HG03196 (cell line): Measurements from ENCODE around the gene CUX1.

Source experiments
- ATAC-seq: cut with Tn5 transposase; IDR thresholded peaks from one replicate; pipeline ENCODE4 v1.9.1; 2021; ENCODE audit not compliant: unreplicated experiment

The CUX1 gene

DNA sequence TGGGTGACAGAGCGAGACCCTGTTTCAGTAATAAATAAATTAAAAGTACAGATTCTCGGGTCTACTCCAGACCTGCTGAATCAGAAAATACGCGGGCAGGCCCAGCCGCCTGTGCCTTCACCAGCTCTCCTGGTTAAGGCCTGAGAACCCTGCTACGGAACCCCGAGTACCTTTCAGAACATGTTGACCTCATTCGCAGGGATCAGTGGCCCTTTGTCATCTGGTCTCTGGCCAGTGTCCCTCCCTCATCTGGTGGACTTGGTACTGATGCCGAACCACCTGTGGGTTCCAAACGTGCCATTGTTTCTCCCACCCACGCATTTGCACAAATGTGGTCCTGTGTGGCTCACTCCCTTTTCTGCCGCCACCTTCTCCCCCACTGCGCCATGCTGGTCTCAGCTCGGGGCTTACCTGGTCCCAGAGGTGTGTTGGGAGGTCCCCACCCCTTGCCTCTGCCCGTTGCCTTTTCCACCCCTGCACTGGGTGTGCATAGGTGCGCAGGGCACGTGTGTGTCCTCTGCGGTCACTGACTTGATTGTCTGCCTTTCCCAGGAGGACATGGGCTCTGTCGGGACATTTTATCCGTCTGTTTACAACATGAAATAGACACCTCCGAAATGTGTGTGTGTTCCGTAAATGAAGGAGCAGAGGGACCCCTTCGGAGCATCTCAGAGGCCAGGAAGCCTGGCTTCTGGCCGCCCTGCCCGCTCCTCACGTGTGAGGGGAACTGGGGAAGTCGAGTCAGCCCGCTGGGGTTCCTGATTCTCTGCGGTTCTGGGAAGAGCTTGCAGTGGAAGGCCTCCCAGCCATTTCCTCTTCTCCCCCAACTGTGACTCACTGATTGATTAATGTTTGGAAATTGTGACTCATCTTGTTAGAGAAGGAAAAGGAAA, 135.2 kb downstream of the CUX1 start:
- ATAC-seq, result no peak

DNA sequence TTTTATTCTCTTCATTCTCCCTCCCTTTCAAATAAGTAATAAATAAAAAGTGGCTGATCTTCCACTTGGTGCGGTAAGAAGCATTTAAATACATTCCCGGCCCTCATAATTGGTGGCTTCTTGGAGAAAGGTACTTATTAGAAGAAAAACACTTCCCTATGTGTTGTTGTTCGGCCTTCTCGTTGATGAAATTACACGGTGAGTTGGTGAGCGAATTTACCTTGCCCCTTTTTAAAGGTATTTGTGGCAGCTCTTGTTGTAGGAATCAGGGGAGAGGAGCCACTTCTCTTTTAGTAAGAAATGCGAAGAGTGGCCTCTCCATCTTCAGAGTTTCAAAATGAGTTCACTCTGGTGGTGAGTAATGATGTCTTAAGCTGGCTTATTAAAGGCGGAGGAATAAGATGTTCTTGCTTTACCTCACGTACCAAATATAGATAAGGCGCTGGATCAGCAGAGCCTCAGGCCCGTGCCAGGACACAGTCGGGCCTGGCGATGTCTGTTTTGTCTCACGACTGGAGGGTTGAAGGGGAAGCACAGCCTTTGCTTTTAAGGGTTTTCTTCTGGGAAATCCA, 135.9 kb downstream of the CUX1 start:
- ATAC-seq, result no peak

GRCh38 chr7:101954499-101954898, 137.1 kb downstream of the CUX1 start:
- no peak for ATAC-seq

GRCh38 chr7:101956130-101956529, 138.7 kb downstream of the CUX1 start:
- ATAC-seq, result no peak

DNA sequence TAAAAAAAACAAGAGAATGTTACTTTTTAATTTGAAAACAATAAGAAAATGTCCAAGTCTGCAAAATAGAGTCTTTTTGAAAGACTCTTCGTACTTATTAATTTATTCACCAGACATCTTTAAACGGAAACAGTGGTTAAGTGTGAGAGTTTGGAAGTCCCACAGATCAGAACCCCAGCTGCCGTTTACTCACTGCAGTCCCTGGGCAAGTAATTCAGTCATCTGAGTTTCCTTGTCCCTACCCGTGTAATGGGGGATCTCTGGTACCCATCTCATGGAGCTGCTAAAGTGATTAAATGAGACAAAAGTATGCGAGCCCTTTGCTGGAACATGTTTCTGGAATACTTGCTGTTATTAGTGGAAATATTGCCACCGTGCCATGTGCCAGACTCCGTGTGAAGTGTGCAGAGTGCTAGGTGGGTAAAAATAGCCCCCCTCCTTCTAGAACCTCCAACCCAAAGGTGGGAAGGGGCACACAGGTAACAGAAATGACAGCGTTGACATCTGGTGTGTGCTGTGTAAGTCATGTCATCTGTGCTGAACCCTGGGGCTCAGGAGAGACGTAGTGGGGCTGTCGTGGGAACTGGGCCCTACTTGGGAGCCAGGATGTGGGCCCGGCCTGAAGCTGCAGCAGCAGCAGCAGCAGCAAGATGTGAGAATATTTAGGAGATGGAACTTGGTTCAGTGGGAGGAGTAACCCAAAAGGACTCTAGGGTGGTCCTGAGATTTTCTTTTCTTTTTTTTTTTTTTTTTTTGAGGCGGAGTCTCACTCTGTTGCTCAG, 140.5 kb downstream of the CUX1 start:
- no peak for ATAC-seq

- no peak for ATAC-seq
Measured at GRCh38 chr7:101959342-101959741, 141.9 kb downstream of the CUX1 start.

DNA sequence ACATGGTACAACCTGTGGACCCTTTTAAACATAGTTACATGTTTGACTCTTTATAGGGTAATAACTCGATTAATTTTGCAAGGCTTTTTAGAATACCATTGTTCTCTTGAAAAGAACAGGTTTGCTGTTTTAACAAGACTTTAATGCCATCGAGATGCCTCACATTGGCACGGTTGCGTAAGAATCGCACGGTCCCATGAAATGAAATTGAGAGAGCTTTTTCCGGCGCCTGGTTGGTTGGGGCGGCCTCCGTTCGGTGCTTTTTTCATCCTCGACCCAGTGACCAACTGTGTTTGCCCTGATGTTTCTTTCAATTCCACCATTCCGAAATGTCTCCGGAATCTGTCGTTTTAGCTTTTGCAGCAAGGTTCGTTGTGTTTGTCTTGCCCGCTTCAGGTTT, 142.4 kb downstream of the CUX1 start:
- ATAC-seq, result no peak

- no peak for ATAC-seq
Measured at GRCh38 chr7:101960323-101960722, 142.9 kb downstream of the CUX1 start.

DNA sequence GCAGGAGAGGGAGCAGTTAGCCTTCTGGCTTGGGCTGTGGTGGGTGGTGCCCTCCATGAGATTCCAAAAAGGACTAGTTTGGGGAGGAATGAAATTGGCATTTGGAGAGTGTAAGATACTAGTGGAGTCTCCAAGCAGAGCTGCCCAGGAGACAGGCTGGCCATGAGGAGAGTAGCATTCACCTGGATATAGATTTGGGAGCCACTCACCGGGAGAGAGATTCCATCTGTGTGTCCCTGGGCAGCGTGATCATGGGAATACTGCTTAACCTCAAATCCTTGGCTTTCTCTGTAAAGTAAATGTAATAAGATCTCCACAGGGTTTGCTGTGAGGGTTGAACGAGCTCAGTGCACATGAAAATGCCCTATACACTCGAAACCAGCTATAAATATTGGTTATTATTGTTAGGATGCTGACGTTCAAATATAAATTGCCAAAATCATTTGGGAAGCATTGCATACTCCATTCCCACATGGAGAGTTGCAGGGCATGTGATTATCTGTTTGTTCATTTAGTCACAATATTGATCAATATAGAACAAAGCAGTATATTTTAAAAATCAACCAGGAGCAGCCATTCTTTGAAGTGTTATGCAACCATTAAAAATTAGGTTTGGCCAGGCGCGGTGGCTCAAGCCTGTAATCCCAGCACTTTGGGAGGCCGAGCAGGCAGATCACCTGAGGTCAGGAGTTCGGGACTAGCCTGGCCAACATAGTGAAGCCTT, 143.7 kb downstream of the CUX1 start:
- no peak for ATAC-seq

DNA sequence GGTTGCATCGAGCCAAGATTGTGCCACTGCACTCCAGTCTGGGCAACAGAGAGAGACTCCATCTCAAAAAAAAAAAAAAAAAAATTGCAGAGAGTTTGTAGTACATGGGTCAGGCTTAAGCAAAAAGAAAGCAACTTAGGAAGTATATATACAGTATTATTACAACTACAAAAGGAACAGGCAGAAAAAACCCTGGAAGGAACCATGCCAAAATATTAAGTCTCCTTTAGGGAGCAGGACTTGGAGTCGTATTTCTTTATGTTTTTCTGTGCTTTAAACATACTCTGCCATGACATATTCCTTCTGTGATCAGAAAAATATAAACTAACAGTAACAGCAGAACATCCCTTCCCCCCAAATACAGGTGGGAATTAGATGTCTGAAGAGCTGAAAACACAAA, 144.4 kb downstream of the CUX1 start:
- no peak for ATAC-seq

- no peak for ATAC-seq
Measured at GRCh38 chr7:101963693-101964092, 146.3 kb downstream of the CUX1 start.

GRCh38 chr7:101964680-101965452, 147.4 kb downstream of the CUX1 start:
- ATAC-seq, result no peak

GRCh38 chr7:101968720-101969466, 151.5 kb downstream of the CUX1 start:
- ATAC-seq, result no peak

- no peak for ATAC-seq
Measured at GRCh38 chr7:101969997-101970585, 152.7 kb downstream of the CUX1 start.

GRCh38 chr7:101970801-101971200, 153.4 kb downstream of the CUX1 start:
- no peak for ATAC-seq

DNA sequence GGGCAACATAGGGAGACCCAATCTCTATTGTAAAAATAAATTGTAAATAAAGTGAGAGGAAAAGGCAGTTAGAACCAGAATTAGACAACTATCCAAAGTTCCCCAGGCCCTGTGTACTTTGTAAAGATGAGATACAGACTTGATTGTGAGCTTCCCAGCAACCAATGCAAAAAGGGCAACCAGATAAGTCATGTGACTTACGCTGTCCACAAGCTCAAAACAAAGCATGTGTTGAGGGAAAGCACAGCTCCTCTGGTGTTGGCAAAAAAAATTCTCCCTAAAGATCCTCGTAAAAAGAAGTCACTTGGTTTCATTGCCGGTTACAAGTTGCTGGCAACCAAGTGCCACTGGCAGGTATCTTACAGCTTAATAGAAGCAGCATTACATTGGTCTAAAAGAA, 154.0 kb downstream of the CUX1 start:
- ATAC-seq, result no peak

DNA sequence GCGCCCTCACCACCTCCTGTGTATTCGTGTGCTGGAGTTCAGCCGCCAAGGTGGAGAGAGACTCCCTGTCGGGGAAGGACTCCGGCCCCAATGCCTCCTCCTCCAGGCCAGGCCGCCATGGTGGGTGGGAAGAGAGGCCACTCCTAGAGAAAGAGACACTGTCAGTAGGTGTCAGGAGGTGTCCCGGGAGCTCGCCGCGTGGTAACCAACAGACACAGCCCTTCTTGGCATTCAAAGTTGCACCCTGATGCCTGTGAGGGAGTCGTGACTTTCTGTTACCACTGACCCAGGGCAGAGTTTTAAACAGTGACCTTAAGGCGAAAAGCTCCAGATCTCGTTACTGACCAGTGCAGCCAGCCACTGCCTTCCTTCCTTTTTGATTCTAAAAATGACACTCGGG, 155.2 kb downstream of the CUX1 start:
- no peak for ATAC-seq

GRCh38 chr7:101973130-101973529, 155.7 kb downstream of the CUX1 start:
- no peak for ATAC-seq

- ATAC-seq, result no peak
Measured at GRCh38 chr7:101974393-101974792, 157.0 kb downstream of the CUX1 start.
